NCI-H460 (cell line): ENCODE results near the gene EPS8L2. TPM values are rescaled to one million over a fixed set of nuclear protein-coding genes. Genes with fewer than 3 reads are reported as not detected.

Experiments used
- DNase-seq: peaks from one replicate; pipeline ENCODE4 v3.0.0-alpha.2; 2016; ENCODE audit warnings: low read depth; ENCODE audit errors: extremely low read depth
- total RNA-seq: library from RNA; depleted of rRNA; stranded (reverse); fragments of >200 nt; shearing (Covaris generic); gene quantifications from 2 replicates; pipeline ENCODE4 v1.2.3, GENCODE V29; 2014; rRNA removed

EPS8L2 gene
- total RNA-seq, 1 experiment from 2014 or later, result 12.8 TPM

DNA sequence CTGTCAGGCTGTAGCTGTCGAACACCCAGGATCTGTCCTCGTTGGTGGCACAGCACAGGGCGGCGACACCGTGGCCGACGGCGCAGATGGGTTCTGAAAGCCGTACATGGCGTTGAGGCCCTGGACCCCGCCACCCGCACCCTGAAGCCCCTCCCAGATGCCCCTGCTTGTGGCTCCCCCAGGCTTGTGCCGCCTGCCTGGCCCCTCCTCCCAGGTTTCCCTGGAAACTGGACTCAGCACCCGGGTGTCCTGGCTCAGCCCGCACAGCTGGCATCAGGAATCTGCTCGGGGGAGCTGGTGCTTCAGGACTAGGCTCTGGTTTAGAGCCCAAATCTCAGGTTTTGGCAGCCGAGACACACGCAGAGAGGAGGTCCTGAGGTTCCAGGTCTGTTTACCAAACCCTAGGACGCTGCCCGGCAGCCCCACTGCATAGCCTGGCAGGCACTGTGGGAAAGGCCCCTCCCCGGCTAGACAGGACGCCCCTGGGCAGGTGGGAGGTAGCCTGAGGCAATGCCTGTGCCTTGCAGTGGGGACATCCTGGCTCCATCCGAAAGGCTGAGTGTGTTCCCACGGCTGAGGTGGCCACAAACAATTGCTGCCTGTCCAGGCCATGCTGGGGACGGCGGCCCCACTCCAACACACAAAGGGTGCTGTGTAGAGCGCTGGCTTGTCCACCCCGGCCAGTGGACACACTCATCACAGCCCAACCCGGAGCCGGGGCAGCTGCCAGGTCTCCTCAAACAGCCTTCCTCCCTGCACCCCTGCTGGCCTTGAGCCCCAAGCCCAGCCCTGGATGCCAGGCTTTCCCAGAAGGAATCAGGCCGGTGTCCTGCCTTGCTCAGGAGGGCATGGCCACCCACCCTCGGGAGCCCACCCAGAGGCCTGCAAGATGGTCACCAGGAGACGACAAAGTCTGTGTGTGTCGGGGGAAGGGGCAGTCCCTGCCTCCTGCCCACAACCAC lies 66.7 kb downstream of the EPS8L2 start:
- no peak for DNase-seq

DNA sequence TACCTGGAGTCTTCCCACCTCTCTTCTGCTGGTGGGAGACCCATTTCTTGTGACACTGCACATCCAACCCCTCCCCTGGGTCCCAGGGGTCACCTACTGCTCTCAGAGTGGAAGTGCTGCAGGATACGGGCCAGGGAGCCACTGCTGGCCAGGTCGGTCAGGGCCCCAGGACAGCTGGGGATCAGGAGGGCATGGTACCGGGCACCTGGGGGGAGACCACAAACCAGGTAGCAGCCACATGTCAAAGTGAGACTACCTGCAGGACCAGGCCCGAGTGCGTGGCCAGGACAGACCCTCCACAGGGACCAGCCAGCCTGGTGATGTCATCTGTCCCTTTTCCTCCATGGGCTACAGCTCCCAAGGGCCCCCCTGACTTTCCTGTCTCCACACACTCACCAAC lies 67.4 kb downstream of the EPS8L2 start:
- DNase-seq, result no peak

DNA sequence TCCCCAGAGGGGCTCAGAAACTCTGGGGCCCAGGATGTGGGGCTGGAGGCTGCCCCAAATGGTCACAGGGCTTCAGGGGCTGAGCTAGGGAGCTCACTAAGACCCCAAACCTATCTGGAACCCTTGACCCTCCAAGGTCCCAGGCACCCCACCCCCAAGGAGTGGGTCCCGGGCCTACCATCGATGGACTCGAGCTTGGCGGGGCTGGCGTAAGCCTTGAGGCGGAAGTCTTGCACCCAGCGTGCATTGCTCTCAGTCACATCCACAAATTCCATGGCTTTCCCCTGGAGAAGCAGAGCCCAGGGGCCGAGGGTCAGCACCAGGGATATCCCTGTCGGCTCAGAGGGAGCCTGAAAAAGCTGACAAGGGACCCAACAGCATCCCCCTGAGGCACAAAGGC lies 67.8 kb downstream of the EPS8L2 start:
- DNase-seq, result no peak

DNA sequence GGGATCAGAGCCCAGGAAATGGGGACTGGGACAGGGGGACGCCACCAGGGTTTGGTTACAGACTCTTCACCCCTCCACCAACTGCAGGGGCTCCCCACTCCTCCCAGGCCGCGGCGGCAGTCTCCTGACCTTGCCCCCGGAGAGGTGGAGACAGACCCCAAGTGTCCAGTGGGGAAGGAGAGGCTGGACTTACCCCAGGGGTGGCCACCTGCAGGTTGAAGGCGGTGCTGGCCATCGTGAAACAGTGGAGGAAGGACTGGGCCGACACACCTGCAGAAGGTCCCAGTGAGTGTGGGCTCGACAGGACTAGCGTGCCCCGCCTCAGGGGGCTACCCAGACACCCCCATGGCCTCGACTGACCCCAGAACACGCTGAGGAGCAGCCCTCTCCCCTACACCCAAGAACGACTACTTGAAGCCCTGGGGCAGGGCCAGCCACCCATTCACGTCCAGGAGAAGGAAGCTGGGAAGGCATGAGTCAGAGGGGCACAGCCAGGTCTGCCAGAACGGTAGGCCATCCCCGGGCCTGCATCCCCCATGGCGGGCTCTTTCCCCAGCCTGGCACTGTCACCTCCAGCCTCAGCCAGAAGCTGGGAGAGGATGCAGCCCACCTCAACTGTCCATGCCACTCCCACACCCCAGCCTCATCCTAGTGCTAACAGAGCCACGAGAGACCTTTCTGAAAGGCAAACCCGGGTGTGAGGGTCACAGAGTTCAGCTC lies 69.0 kb downstream of the EPS8L2 start:
- no peak for DNase-seq

DNA sequence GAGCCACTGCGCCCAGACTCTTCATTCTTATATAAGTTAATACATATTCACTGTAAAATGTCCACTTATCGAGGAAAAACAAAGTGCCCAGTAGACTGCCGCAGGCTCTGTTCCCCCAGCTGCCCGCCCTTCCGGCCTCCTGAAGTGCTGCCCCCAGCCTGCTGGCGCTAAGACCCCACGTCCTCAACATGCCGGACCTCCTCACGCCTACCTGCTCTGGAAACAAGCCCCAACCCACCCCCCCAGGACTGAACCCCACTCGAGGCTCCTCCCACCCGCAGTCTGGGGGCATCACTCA lies 70.2 kb downstream of the EPS8L2 start:
- no peak for DNase-seq

DNA sequence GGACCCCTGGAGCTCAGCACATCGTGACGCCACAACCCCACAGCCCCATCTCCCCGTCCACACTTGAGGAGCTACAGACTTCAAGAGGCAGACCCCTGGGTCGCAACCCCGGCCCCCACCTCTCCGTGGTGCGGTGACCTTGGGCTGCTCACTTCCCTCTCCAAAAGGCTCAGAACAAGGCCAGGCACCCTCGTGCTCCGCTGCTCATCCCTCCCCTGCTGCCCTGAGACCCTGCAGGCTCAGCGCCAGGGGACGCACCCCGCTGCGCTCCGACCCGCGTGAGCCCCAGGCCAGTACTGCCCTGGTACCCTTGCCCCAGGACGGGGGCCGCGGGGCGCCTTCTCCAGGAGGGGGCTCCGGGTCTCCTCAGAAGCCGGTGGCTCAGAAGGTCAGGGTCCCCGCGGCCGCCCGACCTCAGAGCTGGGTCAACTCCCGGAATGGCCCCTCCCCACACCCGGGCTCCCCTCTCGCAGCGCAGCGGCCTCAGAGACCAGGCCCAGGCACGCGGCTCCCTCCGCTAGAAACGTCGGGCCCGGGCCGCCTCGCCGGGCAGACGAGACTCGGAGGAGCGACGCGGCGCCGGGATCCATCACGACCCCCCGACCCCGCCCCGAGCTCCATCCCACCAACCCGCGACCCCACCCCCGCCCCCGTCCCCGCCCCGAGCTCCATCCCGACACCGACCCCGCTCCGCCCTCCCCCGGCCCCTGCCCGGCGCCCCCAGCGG lies 70.7 kb downstream of the EPS8L2 start:
- no peak for DNase-seq

Other genes with a start within 250 kb of the EPS8L2 start
- 77.4 and 100 TPM in 2 replicates for gene RNH1, start 199.0 kb upstream of the EPS8L2 start, total RNA-seq
- 30.2 and 36.1 TPM in 2 replicates for gene HRAS, start 170.7 kb upstream of the EPS8L2 start, total RNA-seq
- 0.43 and 0.57 TPM in 2 replicates for gene LRRC56, start 168.7 kb upstream of the EPS8L2 start, total RNA-seq
- 0.38 and 1.8 TPM in 2 replicates for gene LMNTD2, start 145.5 kb upstream of the EPS8L2 start, total RNA-seq
- 3.0 and 4.3 TPM in 2 replicates for gene RASSF7, start 145.3 kb upstream of the EPS8L2 start, total RNA-seq
- 9.8 and 11.4 TPM in 2 replicates for gene PHRF1, start 129.8 kb upstream of the EPS8L2 start, total RNA-seq
- 3.8 and 5.0 TPM in 2 replicates for gene IRF7, start 90.3 kb upstream of the EPS8L2 start, total RNA-seq
- 0.05 TPM in 1 of 2 replicates, not detected in the other for gene CDHR5, start 81.3 kb upstream of the EPS8L2 start, total RNA-seq
- not detected in 2 replicates for gene SCT, start 79.0 kb upstream of the EPS8L2 start, total RNA-seq
- 0.22 and 0.23 TPM in 2 replicates for gene DRD4, start 69.0 kb upstream of the EPS8L2 start, total RNA-seq
- 30.3 and 32.3 TPM in 2 replicates for gene DEAF1, start 11.0 kb upstream of the EPS8L2 start, total RNA-seq
- gene TMEM80, start 10.4 kb upstream of the EPS8L2 start, total RNA-seq, result 6.9 and 8.9 TPM in 2 replicates
- 383 and 408 TPM in 2 replicates for gene TALDO1, start 41.2 kb downstream of the EPS8L2 start, total RNA-seq
- gene GATD1, start 71.3 kb downstream of the EPS8L2 start, total RNA-seq, result 21.6 and 23.0 TPM in 2 replicates
- gene CEND1, start 83.9 kb downstream of the EPS8L2 start, total RNA-seq, result not detected in 2 replicates
- 16.2 and 20.8 TPM in 2 replicates for gene SLC25A22, start 92.0 kb downstream of the EPS8L2 start, total RNA-seq
- 3.1 and 3.6 TPM in 2 replicates for gene PIDD1, start 99.0 kb downstream of the EPS8L2 start, total RNA-seq
- gene RPLP2, start 103.7 kb downstream of the EPS8L2 start, total RNA-seq, result 1,205 and 1,442 TPM in 2 replicates
- gene PNPLA2, start 112.7 kb downstream of the EPS8L2 start, total RNA-seq, result 15.0 and 15.7 TPM in 2 replicates
- gene CRACR2B, start 121.7 kb downstream of the EPS8L2 start, total RNA-seq, result 5.0 and 5.5 TPM in 2 replicates
- 292 and 302 TPM in 2 replicates for gene CD151, start 126.7 kb downstream of the EPS8L2 start, total RNA-seq
- 143 and 174 TPM in 2 replicates for gene POLR2L, start 136.3 kb downstream of the EPS8L2 start, total RNA-seq
- 131 and 169 TPM in 2 replicates for gene TSPAN4, start 136.6 kb downstream of the EPS8L2 start, total RNA-seq
- gene CHID1, start 204.6 kb downstream of the EPS8L2 start, total RNA-seq, result 31.2 and 36.8 TPM in 2 replicates
- 25.1 and 35.9 TPM in 2 replicates for gene AP2A2, start 219.6 kb downstream of the EPS8L2 start, total RNA-seq